DOHH2 (cell line): ENCODE results near the gene IDUA.

ENCODE experiments used
- CTCF ChIP-seq: fragments of 200-600 bp; sonication (generic); IDR thresholded peaks from one replicate; pipeline ENCODE4 v1.5.1; 2014; ENCODE audit warnings: antibody characterized with exemption, mild to moderate bottlenecking, low read depth, low read length; ENCODE audit not compliant: poor library complexity, severe bottlenecking
- EZH2phosphoT487 ChIP-seq: fragments of 200-600 bp; sonication (generic); IDR thresholded peaks from 2 replicates; pipeline ENCODE4 v1.6.1; 2017; ENCODE audit warnings: borderline replicate concordance, mild to moderate bottlenecking, antibody characterized with exemption, low read length, moderate library complexity, mixed read lengths

- TF ChIP-seq CTCF (no peak), EZH2phosphoT487 (no peak)
These were observed 35.9 kb downstream of the IDUA start for GRCh38 chr4:1022739-1023066.
